ENCODE measurements around the gene POTEF.

- no peak for TF ChIP-seq POLR2AphosphoS5 (IDR thresholded peaks at IDR 0.05; ENCODE audit: low read depth, low read length)
- no peak for TF ChIP-seq POLR2A (IDR thresholded peaks at IDR 0.05; ENCODE audit: low read depth, low read length)
- TF ChIP-seq TAF1 (IDR thresholded peaks at IDR 0.05; ENCODE audit: low read depth, low read length) = no peak
- TF ChIP-seq SPI1 (IDR thresholded peaks at IDR 0.05; ENCODE audit: low read depth, low read length) = no peak
- no peak for TF ChIP-seq PAX5 (IDR thresholded peaks at IDR 0.05; ENCODE audit: insufficient read depth, low read length, severe bottlenecking)
- no peak for TF ChIP-seq POU2F2 (IDR thresholded peaks at IDR 0.05; ENCODE audit: low read depth, low read length)
Observed at GRCh38 chr2:130156624-130157004, 27.6 kb upstream of the POTEF start.

Data from GM12891 (cell line).